Umbilical cord (tissue), 2 donors: Measurements from ENCODE around the gene UBR1. TPM values are rescaled to one million over a fixed set of nuclear protein-coding genes. Genes with fewer than 3 reads are reported as not detected.
A peak's percentile ranks its signal among the peaks of the same experiment; 100 is the strongest.
"Not testable (repeated sequence)": the region's sequence is repeated elsewhere in the genome, so short reads cannot be mapped to it uniquely, and the experiment has no call there.

Experiments
- DNase-seq: peaks from one replicate; pipeline ENCODE4 v3.0.0-alpha.2; 2015; ENCODE audit warnings: low spot score
- total RNA-seq: library from RNA; depleted of rRNA; stranded (reverse); fragments of >200 nt; gene quantifications from one replicate; pipeline ENCODE4 v1.2.3, GENCODE V29; 2014; ENCODE audit warnings: low replicate concordance; ENCODE audit not compliant: insufficient read depth

The UBR1 gene
- 56.3 TPM for total RNA-seq

DNA sequence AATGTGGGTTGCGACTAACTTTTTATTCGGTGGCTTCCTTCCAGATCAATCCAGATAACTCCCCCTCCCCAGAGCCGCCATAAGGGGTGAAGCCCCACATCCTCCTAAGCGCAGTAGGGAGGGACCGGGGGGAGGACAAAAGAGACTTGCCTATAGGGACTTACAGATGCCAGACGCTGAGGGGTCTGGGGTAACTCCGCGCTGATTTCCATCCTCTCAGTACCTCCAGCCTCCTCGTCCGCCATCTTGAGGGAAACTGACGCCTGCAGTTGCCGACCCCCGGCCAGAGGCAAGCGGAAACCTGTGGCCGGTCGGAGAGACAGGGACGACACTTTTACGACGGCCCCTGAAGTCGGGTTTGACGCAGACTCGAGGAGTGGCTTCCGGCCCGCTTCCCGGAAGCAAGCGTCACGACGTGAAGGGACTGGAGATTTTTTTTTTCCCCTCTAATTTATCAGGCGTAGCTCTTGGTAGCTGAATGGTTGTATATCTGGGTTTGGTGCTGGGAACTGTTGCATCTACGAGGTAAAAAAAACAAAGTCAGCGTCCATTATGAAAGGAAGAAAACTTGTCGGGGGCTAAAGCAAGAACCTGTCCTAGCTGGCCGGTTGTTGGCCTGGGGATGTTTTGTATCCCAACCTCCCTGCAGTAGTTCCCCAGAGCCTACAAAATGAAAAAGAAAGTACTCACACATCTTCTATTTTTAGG lies at the start of gene UBR1:
UBR1 (minus strand) TSS at position 261 of the 708 bp plus-strand sequence; CDS start at position 245, 16 bp downstream.
- DNase-seq = peak; percentile 98

DNA sequence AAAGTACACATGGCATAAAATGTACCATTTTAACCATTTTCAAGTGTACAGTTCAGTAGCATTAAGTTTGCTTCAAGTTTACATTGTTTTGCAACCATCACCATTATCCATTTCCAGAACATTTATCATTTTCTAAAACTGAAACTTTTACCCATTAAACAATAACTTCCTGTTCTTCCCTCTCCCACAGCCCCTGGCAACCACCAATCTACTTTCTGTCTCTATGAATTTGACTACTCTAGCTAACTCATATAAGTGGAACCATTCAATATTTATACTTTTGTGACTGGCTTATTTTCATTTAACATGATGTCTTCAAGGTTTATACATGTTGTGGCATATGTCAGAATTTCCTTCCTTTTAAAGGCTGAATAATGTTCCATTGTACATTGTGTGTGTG lies 47.4 kb upstream of the UBR1 start:
- DNase-seq = no peak

DNA sequence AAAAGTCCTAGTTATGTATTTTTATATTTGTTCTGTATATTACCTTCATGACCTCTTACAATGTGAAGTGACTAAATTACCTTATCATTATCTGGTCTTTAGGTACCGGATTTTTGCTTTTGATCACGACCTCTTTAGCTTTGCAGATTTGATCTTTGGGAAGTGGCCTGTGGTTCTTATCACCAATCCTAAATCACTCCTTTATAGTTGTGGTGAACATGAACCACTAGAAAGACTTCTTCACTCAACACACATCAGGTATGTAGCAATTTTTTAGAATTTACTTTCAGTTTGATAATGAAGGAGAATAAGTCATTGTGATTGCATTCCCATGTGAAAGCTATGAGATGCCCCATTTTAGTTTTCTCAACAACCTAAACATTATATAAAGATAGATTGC lies 45.9 kb upstream of the UBR1 start:
- DNase-seq = no peak

DNA sequence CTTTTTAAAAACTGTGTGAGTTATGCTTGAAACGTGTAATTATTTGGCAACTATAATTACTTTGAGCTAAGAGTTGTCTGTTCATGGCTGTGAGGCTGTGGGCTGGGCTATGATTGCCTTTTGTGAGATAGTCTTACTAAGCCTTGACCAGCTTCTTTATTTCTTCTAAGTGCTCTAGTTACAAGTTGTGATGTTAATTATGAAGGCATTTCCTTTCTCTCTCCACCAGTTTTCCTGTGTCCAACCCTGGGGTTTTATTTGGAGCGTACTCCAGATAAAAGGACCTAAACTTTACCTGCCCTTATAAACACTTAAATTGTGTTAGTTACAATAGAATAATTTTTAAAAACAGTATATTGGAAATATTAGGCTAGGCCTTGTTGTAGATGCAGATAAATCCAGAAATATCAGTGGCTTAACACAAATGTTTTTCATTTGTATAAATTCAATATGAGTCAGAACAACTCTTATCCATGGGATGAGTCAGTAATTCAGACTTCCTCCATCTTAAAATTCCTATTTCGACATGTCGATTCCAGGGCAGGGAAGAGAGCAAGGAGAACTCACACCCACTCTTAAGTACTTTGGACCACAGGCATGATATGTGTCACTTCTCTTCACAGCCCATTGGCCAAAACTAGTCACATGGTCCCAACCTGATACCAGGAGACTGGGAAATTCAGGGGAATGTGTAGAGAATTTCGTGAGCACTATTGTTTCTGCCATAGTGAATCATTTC lies 44.5 kb upstream of the UBR1 start:
- DNase-seq = no peak

DNA sequence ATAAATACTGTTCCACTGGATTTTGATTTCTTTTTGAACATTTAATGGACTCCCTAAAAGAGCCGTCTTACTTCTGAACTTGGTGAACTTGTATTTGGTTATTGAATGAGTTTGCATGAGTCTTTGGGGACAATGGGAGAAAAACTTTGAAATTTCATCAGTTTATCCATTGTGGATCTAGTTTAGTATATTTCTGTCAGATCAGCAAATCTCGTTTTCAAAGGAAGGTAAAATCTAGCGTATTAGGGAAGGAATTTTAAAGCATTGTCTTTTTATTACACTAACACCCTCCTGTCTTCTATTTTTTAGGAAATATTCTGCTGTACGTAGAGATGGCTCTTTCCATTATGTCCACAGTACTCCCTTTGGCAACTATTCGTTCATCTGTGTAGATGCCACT lies 40.3 kb upstream of the UBR1 start:
- no peak for DNase-seq

DNA sequence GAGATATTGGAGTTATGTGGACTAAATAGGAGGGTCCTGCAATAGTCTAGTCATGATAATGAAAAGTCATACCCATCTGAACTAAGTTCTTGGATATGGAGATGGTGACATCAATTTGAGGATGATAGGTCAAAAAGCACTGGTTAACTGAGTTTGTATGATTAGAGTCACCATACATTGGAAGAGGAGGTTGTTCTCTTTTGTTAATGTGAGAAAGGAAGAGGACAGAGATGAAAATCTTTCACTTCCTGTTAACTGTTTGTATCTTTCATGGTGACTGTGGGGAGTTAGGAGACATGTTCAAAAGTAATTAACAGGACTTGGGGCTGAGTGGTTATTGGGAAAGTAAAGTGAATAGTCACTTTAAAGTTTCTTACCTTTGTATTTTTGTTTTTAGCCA lies 38.7 kb upstream of the UBR1 start:
- no peak for DNase-seq

DNA sequence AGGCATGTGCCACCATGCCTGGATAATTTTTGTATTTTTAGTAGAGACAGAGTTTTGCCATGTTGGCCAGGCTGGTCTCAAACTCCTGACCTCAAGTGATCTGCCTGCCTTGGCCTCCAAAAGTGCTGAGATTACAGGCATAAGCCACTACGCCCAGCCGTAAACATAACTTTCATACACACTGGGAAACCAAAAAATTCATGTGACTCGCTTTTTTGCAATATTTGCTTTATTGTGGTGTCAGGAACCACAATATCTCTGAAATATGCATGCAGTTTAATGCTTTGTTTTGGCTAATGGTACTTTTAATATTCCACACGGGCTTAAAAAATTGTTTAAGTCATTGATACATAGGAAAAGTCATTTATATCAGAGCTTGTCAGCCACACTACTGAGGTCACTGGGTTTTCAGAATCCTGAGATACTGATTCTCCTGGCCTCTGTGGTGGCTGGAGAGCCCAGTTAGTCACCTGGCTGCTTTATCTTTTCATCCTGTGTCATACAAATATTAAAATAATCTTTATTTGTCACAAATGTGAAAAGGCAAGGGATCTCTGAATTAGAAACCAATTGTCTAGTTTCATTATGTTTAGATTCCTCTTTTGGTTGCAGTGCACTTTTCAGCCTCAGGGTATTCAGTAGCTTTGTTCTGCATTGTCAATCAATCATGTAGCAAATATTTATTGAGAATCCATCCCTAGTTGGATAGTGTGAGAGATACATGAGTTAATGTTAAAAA lies 37.5 kb upstream of the UBR1 start:
- DNase-seq = no peak

DNA sequence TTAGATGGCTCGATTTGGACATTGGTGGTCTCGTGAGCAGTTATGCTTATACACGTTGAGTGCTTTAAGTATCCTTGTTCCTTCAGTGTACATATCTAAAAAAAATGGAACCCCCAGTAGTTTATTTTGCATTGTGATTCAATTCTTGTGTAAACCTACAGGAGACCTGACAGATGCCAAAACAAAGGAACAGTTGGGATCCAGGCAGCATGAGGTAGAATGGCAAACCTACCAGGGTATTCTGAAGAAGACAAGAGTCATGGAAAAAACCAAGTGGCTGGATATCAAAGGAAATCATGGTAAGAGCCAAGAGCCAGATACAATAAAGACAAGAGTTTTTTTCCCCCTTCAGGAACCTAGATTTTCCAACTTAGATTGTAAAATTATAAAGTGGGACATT lies 29.5 kb upstream of the UBR1 start:
- no peak for DNase-seq

DNA sequence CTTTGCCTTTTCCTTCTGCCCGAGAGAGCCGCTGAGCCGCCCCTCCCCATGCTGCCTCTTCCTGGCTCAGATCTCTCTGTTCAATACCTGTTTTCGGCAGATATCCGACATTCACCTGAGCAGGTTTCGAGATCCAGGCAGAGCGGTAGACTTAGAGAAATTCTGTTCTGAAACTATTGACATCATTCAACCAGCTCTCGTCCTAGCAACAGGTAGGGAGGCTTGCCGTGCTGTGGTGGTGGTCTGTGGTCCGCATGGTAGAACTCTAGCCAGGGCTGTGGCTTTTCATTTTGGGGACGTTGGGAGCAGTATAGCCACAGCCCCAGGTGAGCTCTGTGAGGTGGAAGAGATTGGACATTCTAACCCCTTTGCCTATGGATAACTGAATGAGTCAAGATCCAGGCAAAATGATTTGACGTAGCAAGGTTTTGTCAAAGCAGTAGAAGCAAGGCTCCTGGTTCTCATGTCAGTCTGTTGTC lies 28.4 kb upstream of the UBR1 start:
- peak; percentile 3 for DNase-seq

DNA sequence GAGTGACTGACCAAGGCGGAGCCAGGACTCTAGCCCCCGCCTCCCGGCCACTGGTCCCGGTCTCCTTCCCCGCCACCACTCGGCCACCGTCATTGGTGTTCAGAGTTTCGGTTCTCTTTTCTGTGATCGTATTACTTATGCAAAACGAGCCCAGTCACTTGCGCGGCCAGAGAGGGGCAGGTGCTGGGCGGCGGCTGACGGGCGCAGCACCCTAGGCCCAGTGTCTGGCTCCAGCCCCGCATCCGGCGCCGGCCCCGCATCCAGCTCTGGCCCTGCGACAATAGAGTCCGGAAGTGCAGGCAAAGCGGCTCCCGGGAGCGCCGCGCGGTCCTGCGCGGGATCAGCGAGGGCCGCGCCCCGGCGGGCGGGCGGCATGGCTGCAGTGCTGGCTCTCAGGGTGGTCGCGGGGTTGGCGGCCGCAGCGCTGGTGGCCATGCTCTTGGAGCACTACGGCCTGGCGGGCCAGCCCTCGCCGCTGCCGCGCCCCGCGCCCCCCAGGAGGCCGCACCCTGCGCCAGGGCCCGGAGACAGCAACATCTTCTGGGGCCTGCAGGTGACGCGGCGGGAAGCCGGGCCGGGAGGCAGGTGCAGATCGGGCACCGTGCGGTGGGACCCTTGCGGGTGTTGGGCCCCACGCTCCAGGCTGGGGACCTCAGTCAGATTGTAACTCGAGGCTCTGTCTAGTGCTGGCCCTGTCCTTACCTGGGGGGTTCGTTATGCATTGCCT lies 27.8 kb upstream of the UBR1 start, which contains the start of gene TMEM62:
TMEM62 (plus strand) TSS at position 157 of the 727 bp plus-strand sequence; CDS start at position 374, 217 bp downstream.
- DNase-seq = peak; percentile 58

DNA sequence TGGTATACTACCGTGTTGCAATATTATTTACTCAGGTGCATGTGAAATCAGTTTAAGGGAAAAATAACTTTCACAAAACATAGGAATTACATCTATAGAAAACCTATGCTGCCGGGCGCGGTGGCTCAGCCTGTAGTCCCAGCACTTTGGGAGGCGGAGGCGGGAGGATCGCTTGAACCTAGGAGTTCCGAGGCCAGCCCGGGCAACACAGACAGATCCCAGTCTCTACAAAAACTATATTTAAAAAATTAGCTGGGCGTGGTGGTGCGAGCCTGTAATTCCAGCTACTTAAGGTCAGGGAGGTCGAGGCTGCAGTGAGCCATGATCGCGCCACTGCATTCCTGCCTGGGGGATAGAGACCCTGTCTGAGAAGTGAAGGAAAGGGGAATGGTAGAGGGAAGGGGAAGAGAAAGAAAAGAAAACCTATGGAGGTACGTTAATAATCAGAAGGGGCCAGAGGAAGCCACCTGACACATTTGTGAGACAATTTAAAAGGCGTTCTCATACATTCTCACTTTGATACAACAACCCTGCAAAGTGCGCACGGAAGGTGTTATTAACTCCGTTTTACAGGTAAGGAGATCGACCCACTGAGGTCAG lies 27.1 kb upstream of the UBR1 start:
- no peak for DNase-seq

DNA sequence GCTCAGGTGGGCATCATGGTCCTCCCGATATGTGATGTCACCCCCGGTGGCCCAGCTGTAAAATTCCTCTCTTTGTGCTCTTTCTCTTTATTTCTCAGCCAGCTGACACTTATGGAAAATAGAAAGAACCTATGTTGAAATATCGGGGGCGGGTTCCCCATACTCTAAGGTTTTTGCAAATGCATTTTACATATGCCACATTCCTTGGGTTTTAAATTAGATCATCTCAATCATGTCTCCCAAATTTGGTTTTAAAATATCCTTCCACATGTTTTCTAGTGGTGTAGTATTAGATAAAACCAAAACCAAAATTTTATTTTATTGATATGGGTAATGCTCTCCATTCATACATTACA lies 23.1 kb upstream of the UBR1 start:
- no peak for DNase-seq

DNA sequence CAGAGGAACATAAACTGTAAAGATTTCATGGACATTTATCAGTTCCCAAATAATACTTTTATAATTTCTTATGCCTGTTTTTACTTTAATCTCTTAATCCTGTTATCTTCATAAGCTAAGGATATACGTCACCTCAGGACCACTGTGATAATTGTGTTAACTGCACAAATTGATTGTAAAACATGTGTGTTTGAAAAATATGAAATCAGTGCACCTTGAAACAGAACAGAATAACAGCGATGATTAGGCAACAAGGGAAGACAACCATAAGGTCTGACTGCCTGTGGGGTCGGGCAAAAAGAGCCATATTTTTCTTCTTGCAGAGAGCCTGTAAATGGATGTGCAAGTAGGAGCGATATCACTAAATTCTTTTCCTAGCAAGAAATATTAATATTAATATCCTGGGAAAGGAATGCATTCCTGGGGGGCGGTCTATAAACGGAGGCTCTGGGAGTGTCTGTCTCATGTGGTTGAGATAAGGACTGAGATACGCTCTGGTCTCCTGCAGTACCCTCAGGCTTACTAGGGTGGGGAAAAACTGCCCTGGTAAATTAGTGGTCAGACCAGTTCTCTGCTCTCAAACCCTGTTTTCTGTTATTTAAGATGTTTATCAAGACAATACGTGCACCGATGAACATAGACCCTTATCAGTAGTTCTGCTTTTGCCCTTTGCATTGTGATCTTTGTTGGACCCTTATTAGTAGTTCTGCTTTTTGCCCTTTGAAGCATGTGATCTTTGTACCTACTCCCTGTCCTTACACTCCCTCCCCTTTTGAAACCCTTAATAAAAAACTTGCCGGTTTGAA lies 22.5 kb upstream of the UBR1 start:
- not testable (repeated sequence) for DNase-seq

DNA sequence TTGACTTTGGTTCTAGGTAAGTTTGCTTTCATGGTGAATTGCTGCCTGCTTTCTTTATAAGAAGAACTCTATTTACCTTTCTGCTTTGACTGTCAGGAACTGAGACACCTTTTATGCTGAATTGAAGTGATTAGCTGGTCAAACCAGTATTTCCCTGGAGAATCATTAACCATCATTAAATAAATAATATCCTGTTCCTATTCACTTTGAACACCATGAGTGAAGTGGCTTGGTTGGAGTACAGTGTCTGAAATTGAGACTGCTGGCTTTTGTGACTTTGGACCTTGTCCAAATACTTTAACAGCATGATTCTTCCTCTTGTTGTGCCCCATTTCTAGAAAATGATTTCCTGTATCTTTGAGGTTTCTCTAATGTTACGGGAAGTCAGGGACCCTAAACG lies 21.9 kb upstream of the UBR1 start:
- no peak for DNase-seq

DNA sequence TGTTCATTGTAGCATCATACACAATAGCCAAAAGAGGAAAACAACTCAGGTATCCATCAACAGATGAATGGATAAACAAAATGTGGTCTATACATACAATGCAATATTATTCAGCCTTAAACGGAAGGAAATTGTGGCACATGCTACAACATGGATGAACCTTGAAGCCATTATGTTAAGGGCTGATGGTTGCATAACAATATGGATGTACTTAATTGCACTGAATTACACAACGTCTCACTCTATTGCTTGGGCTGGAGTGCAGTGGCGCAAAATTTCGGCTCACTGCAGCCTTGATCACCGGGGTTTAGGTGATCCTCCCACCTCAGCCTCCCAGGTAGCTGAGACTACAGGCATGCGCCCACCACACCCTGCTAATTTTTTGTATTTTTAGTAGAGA lies 20.5 kb upstream of the UBR1 start:
- no peak for DNase-seq

DNA sequence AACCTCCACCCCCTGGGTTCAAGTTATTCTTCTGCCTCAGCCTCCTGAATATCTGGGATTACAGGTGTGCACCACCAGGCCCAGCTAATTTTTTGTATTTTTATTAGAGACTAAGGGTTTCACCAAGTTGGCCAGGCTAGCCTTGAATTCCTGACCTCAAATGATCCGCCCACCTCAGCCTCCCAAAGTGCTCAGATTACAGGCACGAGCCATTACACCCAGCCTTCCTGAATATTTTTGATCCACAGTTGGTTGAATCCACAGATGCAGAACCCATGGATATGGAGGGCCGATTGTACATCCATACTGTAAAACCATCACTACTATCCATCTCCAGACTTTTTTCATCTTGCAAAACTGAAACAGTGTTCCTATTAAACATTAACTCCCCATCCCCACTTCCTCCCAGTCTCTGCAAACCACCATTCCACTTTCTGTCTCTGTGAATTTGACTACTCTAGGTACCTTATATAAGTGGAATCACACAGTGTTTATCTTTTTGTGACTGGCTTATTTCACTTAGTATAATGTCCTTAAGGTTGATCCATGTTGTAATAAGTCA lies 19.3 kb upstream of the UBR1 start:
- no peak for DNase-seq

DNA sequence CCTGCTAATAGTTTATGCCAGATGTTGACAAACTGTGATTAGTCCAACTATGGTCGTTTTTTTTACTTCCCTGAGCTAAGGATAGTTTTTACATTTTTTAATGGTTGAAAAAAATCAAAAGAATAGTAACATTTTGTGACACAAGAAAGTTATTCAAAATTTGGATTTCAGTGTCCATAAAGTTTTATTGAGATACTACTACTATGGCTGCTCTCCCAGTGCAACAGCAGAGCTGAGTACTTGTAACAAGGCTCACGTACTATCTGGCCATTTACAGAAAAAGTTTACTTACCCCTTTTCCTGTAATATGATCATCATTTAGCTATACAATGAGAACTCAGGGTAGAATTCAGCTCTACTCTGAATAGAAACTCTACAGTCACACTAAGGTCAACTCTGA lies 16.0 kb upstream of the UBR1 start:
- DNase-seq = no peak

DNA sequence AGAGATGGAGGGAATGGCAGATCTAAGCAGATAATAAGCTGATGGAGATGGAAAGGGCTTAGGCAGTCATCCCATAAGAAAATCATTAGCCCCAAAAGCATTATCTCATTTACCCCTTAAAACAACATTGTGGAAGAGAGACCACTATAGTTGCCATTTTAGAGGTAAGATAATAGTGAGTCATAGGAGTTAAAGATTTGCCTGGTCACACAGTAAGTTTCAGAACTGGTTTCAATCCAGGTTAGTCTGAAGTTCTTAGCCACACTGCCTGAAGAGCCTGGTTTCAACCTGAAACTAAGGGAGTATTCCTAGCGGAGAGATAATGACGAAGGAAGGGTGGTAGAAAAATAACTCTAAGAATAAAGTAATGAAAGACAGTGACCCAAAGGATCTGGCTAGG lies 13.0 kb upstream of the UBR1 start:
- no peak for DNase-seq

DNA sequence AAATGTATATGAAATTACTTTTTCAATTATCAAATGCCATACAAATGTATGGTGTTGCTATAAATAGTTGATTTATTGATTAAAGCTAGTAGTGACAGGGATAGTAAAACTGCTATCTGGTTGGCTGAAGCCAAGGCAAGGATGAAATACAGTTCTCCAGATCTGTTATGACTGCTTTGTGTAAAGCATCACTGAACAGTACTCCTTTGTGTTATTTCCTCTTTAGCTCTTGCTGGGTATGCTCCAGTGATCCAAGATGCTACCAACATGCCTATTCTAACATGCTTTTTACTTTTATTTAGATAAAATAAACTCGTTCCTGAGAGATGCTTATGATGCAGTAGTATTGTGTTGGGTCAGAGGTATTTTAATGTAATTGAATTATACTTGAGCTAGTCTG lies 12.4 kb upstream of the UBR1 start:
- no peak for DNase-seq

DNA sequence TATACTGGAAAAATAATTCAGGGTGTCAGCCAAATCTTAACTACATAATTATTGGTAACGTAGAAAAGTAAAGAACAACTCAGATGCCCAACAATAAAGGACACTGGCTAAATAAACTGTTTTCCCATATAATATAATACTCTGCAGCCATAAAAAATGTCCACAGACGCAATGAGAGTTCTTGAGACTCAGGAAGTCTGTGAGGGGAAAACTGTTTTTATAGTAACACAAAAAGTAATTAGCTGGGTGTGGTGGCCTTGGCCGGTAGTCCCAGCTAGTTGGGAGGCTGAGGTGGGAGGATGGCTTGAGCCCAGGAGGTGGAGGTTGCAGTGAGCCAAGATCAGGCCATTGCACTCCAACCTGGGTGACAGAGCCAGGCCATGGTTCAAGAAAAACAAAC lies 5.5 kb upstream of the UBR1 start:
- DNase-seq = no peak
